PFSK-1 (cell line): ENCODE measurements around the gene FAM241A.

Source experiments
- POLR2AphosphoS5 ChIP-seq: IDR thresholded peaks from 2 replicates; pipeline ENCODE4 v1.6.1; 2012; ENCODE audit warnings: low read depth, mild to moderate bottlenecking, control low read depth, low read length, moderate library complexity
- TAF1 ChIP-seq: IDR thresholded peaks from 2 replicates; pipeline ENCODE4 v1.6.1; 2012; ENCODE audit warnings: low read length, control low read depth, borderline replicate concordance; ENCODE audit not compliant: insufficient read depth

- TF ChIP-seq POLR2AphosphoS5 = no peak
- no peak for TF ChIP-seq TAF1
Observed at GRCh38 chr4:112234952-112235609, 89.8 kb downstream of the FAM241A start.
